ENCODE results near the gene DSCAML1.

DNA sequence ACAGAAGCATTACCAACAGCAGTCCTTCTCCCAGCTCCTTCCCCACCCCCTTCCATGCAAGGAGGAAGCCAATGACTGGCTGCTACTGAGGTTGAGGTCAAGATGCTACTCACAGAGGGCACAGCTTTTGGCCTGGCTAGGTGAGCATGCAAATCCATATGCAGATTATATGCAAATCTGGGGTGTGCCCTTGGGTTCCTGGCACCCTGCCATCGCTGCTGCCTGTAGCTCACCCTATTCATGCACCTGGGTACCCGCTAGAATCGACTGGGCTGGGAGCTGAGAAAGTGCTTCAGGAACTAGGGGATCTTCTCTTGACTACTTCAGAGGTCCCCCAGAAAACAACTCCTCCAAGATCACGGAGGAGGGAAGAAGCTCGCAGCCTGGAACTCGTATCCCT lies 4.0 kb downstream of the DSCAML1 start:
- no peak for TF ChIP-seq ZFP3 (CRISPR knock-in tag; IDR thresholded peaks at IDR 0.05)
- TF ChIP-seq ESRRG (CRISPR knock-in tag; IDR thresholded peaks at IDR 0.05) = no peak
- no peak for TF ChIP-seq ARNTL (CRISPR knock-in tag; IDR thresholded peaks at IDR 0.05; ENCODE audit: borderline replicate concordance, low read depth)
- no peak for TF ChIP-seq OSR1 (CRISPR knock-in tag; IDR thresholded peaks at IDR 0.05)
- TF ChIP-seq, protein P1, sequence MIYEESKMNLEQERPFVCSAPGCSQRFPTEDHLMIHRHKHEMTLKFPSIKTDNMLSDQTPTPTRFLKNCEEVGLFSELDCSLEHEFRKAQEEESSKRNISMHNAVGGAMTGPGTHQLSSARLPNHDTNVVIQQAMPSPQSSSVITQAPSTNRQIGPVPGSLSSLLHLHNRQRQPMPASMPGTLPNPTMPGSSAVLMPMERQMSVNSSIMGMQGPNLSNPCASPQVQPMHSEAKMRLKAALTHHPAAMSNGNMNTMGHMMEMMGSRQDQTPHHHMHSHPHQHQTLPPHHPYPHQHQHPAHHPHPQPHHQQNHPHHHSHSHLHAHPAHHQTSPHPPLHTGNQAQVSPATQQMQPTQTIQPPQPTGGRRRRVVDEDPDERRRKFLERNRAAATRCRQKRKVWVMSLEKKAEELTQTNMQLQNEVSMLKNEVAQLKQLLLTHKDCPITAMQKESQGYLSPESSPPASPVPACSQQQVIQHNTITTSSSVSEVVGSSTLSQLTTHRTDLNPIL (CRISPR knock-in tag; IDR thresholded peaks at IDR 0.05; ENCODE audit: low read depth) = no peak
- TF ChIP-seq GLIS3 (CRISPR knock-in tag; IDR thresholded peaks at IDR 0.05) = no peak
- TF ChIP-seq ZFP30 (CRISPR knock-in tag; IDR thresholded peaks at IDR 0.05) = no peak
- TF ChIP-seq, protein P2, sequence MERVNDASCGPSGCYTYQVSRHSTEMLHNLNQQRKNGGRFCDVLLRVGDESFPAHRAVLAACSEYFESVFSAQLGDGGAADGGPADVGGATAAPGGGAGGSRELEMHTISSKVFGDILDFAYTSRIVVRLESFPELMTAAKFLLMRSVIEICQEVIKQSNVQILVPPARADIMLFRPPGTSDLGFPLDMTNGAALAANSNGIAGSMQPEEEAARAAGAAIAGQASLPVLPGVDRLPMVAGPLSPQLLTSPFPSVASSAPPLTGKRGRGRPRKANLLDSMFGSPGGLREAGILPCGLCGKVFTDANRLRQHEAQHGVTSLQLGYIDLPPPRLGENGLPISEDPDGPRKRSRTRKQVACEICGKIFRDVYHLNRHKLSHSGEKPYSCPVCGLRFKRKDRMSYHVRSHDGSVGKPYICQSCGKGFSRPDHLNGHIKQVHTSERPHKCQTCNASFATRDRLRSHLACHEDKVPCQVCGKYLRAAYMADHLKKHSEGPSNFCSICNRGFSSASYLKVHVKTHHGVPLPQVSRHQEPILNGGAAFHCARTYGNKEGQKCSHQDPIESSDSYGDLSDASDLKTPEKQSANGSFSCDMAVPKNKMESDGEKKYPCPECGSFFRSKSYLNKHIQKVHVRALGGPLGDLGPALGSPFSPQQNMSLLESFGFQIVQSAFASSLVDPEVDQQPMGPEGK (CRISPR knock-in tag; IDR thresholded peaks at IDR 0.05; ENCODE audit: borderline replicate concordance) = no peak

All from SK-N-SH treated with all-trans-retinoic acid at 6 μM for 48 hours (cell line).